Non-pigmented ciliary epithelial cell (primary cell): ENCODE data around the gene ROR1.

Experiments
- DNase-seq: peaks from one replicate; pipeline ENCODE4 v3.0.0-alpha.2; 2010; ENCODE audit warnings: low read depth

ROR1 gene

DNA sequence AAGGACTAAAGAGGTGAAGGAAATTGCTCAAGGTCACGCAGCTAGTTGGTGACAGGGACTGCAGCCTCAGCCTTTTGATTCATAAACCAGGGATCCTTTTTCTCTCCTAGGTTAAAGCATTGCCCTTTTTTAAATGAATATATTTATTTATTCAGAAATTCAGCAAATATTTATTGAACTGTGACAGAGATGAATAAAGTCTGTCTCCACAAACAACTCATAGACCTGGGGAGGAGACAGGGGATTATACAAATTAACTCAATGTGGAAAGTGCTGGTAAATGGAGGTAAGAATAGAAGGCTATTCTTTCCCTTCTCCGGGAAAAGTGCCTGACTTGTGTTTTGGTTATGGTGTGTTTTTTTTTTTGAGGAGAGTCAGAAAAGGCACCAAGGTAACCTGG, 110.7 kb downstream of the ROR1 start:
- no peak for DNase-seq

DNA sequence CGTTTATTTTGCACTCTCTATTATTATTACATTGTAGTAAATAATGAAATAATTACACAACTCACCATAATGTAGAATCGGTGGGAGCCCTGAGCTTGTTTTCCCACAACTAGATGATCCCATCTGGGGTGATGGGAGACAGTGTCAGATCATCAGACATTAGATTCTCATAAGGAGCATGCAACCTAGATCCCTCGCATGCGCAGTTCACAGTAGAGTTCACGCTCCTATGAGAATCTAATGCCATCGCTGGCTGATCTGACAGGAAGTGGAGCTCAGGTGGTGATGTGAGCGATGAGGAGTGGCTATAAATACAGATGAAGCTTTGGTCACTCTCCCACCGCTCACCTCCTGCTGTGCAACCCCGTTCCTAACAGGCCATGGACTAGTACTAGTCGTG, 112.1 kb downstream of the ROR1 start:
- DNase-seq, result no peak

DNA sequence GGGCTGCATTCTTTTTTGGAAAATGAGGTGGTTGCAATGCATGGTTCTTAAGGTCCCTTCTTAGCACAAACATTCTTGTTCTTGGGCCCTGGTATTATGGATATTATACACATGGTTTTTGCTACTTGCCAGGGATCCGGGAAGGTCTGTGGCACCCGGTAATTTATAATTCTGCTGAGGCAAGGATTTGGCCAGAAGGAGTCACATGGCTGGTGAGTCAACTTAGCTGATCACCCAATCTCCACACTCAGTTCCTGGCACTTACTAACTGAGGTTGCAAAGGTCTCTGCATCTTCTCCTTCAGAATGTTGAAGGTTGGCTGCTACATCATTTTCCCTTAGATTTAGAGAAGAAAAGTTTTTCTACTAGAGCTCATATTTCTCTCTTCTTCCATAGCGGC, 112.5 kb downstream of the ROR1 start:
- DNase-seq, result no peak

DNA sequence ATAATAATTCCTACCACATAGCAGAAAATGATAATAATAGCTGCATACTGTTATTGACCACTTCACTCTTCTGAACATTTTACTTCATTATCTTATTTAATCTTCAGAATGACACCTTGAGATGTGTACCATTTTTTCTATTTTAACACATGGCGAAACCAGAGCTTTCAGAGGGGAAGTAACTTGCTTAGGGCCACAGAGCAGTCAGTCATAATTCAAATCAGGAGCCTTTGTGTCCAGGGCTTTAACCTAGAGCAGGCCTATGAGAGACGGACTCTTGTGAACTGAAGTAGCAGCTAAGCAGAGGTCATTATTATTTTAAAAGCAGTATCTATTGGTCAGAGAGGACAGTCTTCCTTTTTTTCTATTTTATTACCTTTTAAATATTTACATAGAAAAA, 114.0 kb downstream of the ROR1 start:
- DNase-seq, result no peak

DNA sequence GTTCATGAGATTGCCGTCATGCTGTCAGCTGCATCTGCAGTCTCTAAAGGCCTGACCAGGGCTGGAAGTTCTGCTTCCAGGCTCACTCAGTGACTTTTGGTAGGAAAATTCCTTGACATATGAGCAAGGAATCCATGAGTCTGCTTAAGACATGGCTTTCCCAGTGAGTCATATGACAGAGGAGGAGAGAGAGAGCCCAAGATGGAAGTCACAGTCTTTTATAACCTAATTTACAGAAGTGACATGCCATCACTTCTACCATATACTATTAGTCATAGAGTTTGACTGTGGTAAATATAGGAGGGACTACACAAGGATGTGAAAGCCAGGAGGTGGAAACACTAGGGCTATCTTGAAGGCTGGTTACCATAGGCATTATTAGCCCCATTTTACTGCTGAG, 115.2 kb downstream of the ROR1 start:
- no peak for DNase-seq

DNA sequence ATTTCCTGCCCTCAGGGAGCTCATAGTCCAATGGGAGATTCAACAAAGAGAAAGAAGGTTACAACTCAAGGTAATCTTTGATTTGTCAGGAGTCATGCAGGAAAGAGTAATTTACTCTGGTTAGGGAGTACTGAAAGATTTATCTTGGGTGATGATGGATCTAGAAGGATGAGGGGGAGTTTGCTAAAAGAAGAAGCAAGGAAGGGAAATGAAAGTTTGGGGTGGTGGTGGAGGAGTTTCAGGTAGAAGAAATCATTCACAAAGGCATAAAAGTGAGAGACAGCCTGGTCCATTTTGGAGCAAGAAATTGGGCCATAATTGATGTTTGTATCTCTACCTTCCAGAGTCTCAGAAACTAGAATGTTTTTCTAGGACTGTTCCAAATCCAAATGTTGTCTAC, 116.7 kb downstream of the ROR1 start:
- DNase-seq, result no peak

DNA sequence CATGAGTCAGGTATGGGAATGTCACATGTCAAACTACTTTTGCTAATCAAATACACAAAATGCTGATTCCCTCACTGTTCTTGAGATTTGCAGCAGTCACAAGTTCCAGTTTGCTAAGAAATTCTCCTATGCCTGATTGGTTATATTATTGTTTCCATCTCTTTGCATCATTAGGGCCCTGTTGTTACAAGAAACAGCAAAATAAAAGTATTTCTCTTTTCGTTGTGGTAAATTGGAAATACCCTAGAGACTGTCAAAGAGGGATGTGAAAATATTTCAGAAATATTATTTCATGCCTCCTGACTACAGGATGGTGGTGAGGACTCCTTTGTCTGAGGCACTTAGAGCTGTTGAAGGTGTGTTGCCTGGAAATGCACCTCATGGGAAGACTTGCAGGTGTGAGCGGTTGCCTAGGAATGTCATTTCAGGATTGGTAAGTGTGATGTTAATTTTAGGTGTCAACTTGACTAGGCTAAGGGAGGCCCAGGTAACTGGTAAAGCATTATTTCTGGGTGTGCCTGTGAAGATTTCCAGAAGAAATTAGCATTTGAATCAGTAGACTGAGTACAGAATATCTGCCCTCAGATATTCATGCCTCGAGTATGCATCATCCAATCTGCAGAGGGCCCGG, 117.4 kb downstream of the ROR1 start:
- DNase-seq, result no peak

DNA sequence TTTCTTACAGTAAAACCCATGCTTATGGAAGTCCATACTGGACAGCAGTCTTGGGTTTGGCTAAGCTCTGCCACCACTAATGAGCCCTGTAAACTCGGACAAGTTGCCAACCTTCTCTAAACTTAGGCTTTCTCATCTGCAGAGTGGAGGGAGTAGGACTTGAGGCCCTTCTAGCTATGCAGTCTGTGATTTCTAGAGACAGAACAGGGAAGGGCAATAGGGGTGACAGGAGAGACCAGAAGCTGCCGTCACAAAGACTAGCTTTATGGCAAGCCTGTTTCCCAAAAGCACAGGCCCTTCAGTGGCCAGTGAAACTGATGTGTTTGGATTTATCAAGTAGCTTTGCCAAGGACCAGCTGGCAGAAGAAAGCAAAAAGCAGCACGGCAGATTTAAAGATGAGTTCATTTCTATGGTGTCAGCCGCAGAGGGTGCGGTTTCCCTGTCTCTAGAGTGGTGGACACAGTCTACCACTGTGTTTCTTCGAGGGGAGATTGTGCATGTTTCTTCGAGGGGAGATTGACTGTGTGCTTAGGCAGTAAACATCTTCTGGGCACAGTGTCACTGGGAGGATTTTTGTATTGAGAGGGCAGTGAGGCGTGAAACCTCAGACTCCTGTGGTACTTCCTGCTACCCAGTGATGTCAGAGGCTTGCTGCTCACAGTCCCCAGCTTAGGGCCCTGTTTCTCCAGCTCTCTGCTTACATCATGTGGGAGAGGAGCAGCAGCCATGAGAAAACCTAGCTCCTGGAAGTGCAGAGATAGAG, 119.0 kb downstream of the ROR1 start:
- DNase-seq, result peak; percentile 72

DNA sequence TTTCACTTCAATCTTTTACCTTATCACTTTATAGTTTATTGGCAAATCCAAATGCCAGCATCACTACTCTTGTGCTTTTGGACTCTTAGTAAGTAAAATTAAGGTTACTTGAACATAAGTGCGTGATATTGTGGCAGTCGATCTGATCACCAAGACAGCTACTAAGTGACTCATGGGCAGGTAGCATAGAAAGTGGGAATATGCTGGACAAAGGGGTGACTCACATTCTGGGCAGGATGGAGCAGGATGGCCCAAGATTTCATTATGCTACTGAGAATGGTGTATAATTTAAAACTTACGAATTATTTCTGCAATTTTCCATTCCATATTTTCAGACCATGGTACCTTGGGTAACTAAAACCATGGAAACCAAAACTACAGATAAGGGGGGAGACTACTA, 120.2 kb downstream of the ROR1 start:
- no peak for DNase-seq

DNA sequence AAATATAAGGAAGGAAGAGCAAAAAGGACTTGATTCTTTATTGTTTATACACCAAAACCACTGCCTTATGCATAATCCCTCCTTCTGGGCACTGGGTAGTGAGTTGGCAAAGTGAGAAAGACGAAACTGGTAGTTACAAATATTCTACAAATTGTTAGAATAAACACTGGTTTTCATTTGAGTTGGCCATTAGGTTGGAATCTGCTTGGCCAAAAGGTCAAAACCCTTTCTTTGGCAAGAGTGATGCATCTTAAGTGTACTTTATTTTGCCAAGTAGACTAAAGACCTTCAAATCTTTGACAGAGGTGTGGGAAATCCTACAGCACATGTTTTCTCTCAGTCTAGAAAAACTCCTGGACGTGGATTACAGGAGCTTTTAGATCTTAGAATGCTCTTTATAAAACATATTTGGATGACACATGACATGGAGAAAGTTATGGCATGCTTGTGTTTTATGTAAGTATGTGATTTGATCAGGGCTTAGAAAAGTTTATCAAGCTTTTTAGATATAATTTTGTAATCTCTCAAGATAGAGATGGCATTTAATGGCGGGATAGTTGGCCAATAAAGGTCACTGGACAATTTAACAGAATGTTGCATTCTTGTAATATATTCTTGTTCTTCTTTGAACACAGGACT, 120.9 kb downstream of the ROR1 start:
- no peak for DNase-seq

DNA sequence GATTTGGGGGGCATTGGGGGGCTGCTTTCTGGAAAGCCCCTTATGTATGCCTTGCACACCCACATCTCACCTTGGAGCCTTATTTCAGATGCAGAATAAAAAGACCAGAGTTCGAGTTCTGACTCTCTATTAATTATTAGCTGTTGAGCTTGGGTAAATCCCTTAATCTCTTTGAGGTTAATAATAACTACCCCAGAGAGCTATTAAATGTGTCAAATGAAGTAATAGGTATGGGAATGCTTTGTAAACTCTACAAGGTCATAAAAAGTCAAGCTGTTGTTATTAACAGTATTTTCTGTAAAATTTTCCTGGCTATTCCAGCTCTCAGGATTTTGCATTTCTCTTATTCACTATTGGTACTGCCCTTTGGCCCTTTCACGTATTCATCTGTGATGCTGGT, 122.9 kb downstream of the ROR1 start:
- no peak for DNase-seq

DNA sequence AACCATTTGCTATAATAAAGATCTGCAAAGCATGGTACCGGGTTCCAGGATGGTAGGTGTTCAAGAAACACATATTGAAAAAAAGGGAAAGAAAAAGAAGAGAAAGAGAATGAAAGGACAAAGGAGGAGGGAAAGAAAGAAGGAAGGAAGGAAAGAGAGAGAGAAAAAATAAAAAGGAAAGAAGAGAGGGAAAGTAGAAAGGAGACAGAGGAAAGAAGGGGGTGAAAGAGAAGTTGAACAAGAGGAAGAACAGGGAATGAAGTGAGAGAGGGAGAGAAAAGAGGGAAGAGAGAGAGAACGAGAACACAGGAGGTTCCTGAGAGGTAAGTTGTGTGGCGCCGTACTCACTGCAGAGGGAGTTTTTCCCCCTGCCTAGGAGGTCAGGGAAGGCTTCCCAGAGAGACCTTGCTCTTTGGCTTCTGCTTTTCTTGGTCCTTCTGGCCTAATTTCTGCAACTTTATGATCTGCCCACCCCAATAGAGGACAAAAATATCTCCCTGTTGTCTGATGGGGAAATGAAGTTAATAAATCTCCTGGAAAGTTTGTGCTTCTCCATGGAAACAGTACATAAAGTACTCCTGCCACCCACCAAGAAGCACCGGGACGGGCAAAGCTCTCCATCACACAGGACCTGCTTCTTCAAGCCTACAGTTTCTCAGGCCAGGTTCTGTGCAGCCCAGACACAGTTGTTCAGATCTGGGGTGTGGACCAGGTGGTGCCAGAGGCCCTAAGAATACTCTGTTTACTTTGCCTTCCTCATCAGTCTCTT, 124.8 kb downstream of the ROR1 start:
- no peak for DNase-seq

DNA sequence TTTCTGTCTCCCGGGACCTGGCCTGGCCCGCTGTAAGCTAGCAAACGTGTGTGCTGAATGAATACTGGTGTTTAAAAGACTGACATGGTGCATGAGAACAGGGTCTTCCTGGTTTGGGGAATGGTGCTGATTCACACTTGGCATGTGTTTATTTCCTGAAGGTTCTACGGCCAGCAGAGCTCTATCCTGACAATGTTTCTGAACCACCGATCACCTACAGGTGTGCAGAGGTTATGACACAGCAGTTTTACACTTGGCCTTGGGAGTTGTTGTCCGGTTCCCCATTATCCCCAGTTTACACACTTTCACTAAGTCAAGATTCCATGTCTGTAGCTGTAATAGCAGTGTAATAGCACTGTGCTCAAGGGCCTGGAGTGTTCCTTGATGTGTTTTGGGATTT, 127.3 kb downstream of the ROR1 start:
- no peak for DNase-seq

DNA sequence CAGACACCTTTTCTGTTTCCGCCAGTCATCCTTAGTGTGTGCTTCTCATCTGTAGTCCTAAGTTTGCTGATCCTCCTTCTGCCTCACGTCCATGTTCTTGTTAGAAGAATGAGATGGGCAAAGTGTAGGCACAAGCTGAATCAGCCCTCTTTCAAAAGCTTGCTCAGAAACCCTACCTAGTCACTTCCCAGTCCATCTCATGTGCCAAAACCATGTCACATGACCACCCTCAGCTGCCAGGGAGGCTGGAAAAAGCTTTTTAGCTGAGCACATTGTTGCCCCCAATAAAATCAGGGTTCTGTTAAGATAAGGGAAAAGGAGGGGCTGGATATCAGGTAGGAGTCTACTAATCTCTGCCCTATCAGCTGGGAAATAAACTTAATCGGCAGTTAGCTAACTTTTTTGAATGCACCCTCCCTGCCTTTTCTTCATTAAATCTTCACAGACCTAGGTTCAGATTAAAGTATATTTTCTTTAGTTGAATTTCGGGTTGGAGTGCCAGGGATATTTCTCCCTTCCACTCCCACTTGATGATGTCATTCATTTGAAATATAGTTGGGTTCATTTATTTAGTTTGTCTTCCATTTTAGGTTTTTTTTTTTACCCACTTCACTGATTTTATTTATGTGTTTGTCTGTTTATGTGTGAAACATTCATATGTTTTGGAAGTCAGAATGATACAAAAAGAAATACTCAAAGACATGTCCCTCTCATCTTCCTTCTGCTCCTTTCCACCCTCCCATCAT, 129.2 kb downstream of the ROR1 start:
- no peak for DNase-seq

DNA sequence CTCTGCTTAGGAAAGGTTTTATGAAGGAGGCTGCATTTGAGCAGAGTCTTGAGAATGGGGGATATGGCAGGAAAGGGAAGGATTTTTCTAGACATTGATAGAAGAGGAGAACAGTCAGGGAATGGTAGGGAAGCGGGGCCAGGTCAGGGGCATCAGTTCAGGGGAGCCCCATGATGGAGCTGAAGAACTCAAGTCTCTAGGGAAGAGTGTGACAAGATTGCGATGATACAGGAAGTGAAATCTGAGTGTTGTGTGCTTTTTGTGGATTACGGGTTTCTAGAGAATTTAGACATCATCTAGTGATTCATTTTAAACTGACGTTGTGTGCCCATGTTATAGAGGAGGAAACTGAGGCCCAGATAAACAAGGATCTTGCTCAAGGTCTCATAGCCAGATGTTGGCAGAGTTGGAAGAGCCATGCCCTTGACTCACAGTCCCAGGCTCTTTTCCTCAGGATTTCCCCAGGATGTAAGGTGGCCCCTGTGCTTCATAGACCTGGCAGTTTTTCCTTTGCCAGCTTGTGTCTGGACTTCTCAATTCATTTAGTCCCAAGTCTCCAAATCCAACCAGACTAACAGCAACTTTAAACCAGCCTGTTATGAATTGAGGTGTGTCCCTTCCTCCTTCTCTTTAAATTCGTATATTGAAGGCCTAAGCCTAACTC, 130.3 kb downstream of the ROR1 start:
- no peak for DNase-seq

DNA sequence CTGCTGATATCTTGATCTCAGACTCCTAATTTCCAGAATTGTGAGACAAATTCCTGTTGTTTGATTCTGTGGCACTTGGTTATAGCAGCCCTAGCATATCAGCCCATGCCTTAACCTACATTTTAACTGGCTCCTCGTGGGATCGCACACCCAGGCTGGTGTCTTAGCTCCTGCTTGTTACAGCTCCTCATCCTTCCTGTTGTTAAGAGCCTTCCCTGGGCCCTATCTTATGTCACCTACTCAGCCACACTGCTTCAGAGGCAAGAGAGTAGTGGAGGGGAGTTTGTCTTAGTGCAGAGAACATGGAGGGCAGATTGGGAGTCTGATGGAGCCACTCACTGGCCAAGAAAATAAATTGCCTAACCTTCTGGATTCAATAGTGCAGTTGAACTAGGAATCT, 131.0 kb downstream of the ROR1 start:
- DNase-seq, result no peak

DNA sequence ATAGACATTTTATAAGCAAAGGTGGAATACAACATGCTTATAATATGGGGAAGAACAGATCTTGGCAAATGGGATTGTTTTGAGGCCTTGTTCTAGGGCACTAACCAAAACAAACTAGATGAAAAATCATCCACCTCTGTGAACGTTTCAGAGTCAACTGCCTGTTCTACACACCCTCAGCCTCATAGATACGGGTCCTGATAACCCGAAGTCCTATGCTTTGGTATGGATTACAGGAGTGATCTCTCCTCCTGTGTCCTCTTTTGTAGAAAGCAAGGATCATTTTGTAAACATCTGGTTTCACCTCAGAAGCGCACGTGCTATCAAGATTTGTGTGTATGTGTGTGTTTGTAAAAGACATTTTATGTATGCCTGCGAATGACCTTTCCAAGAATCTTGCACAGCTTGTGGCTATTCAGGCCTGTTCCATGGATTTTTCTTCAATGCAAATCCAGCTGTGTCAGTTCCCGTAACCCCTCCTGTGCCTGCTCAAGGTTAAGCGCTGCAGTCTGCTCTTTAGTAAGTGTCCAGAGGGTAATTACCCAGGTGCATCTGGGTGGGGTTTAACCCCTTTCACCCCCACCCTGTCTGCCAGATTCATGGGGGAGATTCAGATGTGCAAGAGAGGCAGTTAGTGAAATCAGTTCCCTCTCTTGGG, 132.4 kb downstream of the ROR1 start:
- DNase-seq, result no peak

DNA sequence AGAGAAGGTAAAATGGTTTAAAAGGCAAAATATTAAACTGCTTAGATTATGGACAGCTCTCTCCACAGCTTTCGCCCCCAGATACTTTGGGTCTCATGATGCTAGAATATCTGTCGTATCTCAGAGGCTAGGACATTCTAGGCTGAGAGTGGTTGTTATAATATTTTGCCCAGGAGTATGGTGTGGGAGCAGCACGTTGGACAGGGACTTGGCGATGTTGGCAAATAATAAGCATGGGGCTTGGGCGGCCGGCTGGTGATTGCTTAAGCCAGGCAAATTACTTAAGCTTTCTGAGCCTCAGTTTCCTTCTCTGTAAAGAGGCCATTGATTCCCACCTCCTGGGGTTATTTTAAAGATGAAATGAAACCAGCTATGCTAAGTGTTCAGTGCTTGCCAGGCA, 133.2 kb downstream of the ROR1 start:
- DNase-seq, result no peak

DNA sequence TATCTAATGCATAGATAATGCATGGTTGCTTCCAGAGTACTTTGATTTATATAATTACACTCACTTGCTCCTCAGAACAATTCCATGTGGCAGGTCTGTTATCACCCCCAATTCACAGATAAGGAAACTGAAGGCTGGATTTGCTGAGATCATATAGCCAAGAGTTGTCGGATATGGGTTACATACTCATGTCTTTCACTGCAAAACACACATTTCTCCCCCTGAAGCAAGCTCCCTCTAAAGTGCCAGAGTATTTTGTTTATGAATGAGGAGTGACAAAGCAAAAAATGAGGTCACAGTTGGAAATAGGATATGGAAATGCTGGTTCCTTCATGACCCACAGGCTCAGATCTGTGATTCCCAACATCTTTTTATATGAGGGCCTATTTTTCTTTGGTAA, 134.2 kb downstream of the ROR1 start:
- no peak for DNase-seq

DNA sequence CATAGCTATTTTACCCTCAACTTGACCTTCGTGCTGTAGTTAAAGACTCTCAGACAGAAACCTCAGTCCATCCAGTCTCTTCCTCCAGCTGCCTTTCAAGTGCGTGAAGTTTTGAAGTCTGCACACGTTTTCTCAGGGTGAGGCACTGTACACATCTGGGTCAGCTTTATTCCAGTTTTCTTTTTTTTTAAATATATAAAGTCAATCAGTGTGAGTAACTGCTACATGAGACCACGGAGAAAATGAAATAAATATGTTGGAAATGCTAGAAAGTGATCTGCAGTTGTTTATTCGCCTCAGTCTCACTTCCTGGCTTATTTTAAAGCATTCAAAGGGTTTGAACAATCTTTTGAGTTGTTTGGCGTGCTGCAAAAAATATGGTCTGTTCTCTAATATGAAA, 135.7 kb downstream of the ROR1 start:
- no peak for DNase-seq

DNA sequence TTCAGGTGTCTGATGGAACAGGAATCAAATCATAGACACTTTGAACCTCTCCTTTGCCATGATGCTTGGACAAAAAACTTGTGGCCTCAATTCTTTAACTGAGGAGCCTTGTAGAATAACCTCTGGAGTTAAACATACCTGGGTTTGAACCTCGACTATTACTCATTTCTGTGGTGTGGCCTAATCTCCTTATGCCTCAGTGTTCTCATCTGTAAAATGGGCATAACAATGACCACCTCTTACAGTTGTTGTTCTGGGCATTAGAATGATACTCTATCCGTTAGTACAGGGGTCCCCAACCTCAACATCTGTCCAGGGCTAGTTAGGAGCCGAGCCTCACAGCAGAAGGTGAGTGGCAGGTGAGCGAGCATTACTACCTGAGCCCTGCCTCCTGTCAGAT, 137.2 kb downstream of the ROR1 start:
- DNase-seq, result no peak
